Bronchial epithelial cell (primary cell): ENCODE results near the gene TLL2. TPM values are rescaled to one million over a fixed set of nuclear protein-coding genes. Genes with fewer than 3 reads are reported as not detected.

Source experiments
- DNase-seq: peaks from one replicate; pipeline ENCODE4 v3.0.0-alpha.2; 2010; ENCODE audit warnings: low read depth
- FAIRE-seq: peaks from 2 replicates; lab custom pipeline; 2011; peaks lifted over from hg19 to GRCh38; lab: Jason Lieb, UNC
- H3K27me3 ChIP-seq: 2 replicates; pipeline ENCODE4 v1.5.1; 2011; ENCODE audit warnings: low read length; ENCODE audit not compliant: control insufficient read depth, insufficient read depth
- H3K36me3 ChIP-seq: 2 replicates; pipeline ENCODE4 v1.5.1; 2011; ENCODE audit warnings: low read length; ENCODE audit not compliant: control insufficient read depth, insufficient read depth
- H3K4me3 ChIP-seq: 2 replicates; pipeline ENCODE4 v1.5.1; 2011; ENCODE audit warnings: mild to moderate bottlenecking, low read depth, low read length, control low read depth
- total RNA-seq: library from RNA; depleted of rRNA; stranded (reverse); fragments of >200 nt; gene quantifications from 2 replicates; pipeline ENCODE4 v1.2.1, GENCODE V29; 2014
- TF ChIP-seq, protein P1 (sequence below): IDR thresholded peaks from 2 replicates; pipeline ENCODE4 v1.5.1; 2011; ENCODE audit warnings: mild to moderate bottlenecking, moderate library complexity, low read length, control low read depth, inconsistent platforms; ENCODE audit not compliant: insufficient read depth, severe bottlenecking

Gene TLL2
- total RNA-seq, 1 donor from 2014 or later: 0.26 TPM

DNA sequence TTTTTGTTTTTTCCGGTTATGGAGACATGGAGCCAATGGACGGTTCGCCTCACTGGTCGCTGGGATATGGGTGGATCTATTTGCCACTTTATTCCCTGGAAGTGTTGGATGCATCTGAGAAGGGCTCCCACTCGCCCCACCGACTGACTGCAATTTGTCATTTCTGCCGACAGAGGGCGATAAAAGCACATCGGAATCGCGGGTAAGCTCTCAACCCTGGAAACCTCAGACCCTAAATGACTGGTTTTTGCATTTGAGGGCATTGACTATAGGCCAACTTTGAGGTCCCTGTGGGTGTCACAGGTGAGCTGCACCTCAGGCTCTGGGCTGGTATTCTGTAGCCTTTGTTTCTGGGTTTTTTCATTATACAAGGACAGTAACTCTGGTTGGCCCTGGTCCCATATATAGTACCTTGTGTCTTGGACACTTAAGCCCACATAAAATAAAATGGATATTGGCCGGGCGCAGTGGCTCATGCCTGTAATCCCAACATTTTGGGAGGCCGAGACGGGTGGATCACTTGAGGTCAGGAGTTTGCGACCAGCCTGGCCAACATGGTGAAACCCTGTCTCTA, 143.1 kb downstream of the TLL2 start:
- Histone ChIP-seq H3K36me3 (no peaks in the 10 kb centered on the region), H3K4me3 (no peak overlapping the region), H3K27me3 (no peaks in the 10 kb centered on the region)
- FAIRE-seq (no peak), DNase-seq (peak; percentile 35)
- TF ChIP-seq, protein P1, sequence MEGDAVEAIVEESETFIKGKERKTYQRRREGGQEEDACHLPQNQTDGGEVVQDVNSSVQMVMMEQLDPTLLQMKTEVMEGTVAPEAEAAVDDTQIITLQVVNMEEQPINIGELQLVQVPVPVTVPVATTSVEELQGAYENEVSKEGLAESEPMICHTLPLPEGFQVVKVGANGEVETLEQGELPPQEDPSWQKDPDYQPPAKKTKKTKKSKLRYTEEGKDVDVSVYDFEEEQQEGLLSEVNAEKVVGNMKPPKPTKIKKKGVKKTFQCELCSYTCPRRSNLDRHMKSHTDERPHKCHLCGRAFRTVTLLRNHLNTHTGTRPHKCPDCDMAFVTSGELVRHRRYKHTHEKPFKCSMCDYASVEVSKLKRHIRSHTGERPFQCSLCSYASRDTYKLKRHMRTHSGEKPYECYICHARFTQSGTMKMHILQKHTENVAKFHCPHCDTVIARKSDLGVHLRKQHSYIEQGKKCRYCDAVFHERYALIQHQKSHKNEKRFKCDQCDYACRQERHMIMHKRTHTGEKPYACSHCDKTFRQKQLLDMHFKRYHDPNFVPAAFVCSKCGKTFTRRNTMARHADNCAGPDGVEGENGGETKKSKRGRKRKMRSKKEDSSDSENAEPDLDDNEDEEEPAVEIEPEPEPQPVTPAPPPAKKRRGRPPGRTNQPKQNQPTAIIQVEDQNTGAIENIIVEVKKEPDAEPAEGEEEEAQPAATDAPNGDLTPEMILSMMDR: peak; percentile 80

DNA sequence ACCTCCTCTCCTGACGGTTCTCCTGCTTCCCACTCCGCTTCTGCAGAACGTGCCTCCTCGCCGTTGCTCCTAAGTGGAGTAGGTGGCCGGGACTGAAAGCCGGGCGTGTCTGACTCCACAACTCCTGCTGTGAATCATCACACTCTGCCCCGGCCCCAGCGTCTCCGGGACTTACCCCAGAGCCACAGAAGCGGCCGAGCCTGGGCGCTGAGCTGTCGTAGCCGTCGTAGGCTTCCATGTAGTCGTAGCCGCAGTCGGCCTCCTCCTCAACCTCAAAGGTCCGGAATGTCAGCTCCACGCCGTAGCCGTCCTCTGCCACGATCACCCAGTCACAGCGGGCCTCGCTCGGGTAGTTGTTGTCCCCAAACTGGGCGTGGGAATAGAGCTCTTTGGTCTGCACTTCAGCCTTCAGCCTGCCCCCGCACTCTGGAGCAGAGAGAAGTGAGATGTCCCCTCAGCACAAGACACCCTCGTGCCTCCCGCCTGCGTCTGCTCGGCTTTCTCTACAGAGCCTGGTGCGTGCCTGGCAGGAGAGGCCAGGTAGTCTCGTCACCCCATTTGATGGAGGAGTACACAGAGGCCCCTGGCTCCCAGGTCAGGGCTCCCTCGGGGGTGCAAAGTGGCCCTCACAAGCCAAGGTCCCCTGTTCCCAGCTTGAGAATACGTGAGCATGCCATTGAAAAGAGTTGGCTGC, 143.7 kb downstream of the TLL2 start:
- H3K4me3 ChIP-seq: no peak overlapping the region
- FAIRE-seq (no peak), DNase-seq (peak; percentile 11)
- no peaks in the 10 kb centered on the region for H3K27me3 ChIP-seq
- TF ChIP-seq, protein P1: no peak
- no peaks in the 10 kb centered on the region for H3K36me3 ChIP-seq

DNA sequence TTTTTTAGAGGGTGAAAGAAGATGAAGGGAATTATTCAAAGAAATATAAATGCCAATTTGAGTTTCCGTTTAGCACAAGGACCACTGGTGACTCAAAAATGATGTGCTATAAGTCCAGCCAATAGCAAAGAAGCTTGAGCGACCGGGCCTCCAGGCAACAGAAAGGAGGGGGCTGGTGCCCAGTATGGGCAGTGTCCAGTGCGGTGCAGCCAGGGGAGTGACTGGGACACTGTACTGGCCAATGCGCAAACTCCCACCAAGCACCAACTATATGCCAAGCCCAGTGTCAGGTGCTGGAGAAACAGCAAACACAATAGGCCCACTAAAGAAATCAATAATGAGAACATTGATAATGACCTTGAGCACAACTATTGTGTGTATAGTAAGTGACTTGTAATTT, 144.8 kb downstream of the TLL2 start:
- Histone ChIP-seq H3K27me3 (no peaks in the 10 kb centered on the region), H3K36me3 (no peaks in the 10 kb centered on the region), H3K4me3 (no peak overlapping the region)
- DNase-seq (no peak), FAIRE-seq (no peak)
- TF ChIP-seq, protein P1: no peak

DNA sequence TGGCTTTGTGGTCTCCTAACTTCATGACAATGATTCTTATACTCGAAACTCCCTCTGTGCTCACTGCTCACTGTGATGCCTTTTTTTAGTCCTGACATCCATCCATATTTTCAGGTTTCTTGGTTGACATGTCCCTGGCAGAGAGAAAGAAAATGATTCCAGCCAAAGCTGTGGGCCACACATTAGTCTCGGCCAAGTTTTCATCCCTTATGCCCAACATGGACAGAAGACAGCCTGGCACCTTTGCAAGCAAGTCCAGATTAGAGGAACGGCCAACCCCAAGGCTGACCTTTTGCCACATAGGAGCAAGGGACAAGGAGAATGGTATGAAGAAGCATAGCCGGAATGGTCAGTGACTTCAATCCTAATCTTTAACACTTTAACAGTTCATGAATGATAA, 146.3 kb downstream of the TLL2 start:
- TF ChIP-seq, protein P1: no peak
- Histone ChIP-seq H3K36me3 (no peaks in the 10 kb centered on the region), H3K27me3 (no peaks in the 10 kb centered on the region), H3K4me3 (no peak overlapping the region)
- DNase-seq (no peak), FAIRE-seq (no peak)

DNA sequence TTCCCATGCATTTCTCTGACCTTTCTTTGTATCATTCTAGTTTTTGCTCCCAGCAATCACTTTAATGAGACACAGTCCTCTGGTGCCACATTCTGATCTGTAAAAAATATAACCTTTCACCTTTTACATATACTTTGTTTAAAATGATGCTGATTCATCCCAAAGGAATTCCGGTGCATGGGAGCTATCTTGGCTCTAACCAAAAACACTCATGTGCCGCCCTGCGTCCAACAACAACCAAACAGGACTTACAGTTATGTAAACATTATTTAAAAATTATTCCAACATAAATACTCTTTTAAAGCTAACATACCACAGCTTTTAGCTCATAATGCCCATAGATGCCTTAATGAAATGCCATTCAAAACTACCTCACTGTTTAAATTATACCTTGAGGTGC, 147.2 kb downstream of the TLL2 start:
- H3K4me3 ChIP-seq: no peak overlapping the region
- no peaks in the 10 kb centered on the region for H3K27me3 ChIP-seq
- no peaks in the 10 kb centered on the region for H3K36me3 ChIP-seq
- DNase-seq (peak; percentile 48), FAIRE-seq (no peak)
- TF ChIP-seq, protein P1: no peak
